ENCODE data around the gene FHL3. TPM values are rescaled to one million over a fixed set of nuclear protein-coding genes. Genes with fewer than 3 reads are reported as not detected.

Gene FHL3
- total RNA-seq, 8 experiments from 2014 or later: 2.8 to 17.7 (median 8.0) TPM

DNA sequence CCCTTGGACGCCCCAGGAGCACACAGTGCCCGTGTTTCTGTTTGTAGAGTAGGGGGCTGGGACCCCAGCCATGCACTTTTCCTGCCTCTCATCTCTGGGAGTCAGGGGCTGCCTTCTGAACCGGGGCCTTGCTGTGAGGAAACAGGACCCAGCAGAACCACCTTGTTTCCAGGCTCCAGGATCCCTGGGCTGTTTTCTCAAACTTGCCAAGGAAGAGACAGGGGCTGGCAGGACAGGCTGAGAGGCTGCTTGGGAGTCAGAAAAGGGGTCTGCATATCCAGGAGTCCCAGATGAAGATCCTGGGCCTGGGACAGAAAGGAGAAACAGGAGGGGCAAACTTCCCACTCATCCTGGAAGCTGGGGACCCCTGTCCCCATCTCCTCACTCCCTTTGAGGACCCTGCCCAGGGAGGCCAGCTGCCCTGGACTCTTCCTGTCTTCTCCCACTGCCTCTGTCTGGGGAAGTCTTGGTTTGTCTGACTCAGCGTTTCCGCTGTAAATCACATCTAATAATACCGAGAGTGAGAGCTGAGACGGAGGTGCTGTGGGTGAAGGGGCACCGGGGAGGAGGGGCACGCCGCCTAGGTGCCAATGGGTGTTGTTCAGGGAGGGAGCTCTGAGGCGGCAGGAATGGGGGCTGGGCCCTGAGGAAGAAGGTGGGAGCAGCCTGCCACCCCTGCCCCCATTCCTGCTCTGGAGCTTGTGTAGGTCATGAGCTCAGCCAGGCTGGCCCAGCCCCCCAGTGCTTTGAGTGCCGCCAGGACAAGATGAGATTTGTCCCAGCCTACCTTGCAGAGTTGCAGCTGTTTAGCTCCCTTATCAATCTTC lies 24.6 kb upstream of the FHL3 start:
- H3K27ac ChIP-seq: peak overlapping the region; percentile 45 to 50
- WGBS, 10 experiments: 0 to 40% (median 18%) methylated on average over 1 to 4 of the region's 12 CpGs; no CpG with 5 or more reads in 4 of the 10 experiments
- H3K4me1 ChIP-seq (replicated peaks in 1 of 2): peaks cover 44 to 53% of the 10 kb centered on the region in 2 donors
- ATAC-seq (replicated peaks in 6 of 8): peak in 7 of 8 experiments; percentile 28 to 80 (median 77)
- in situ Hi-C loops (cut with MboI; ENCODE audit: low pct_unique_long_range_greater_than_20kb in 2 of 9, low sequenced_read_pairs in 9 of 9, unreplicated experiment in 9 of 9): loop anchor here in 8 of 9 experiments (10.0 to 25.0 kb wide), 5 partner anchors 457 to 807 kb away; no protein-coding TSS in a partner anchor
- H3K4me3 ChIP-seq: no peak overlapping the region

DNA sequence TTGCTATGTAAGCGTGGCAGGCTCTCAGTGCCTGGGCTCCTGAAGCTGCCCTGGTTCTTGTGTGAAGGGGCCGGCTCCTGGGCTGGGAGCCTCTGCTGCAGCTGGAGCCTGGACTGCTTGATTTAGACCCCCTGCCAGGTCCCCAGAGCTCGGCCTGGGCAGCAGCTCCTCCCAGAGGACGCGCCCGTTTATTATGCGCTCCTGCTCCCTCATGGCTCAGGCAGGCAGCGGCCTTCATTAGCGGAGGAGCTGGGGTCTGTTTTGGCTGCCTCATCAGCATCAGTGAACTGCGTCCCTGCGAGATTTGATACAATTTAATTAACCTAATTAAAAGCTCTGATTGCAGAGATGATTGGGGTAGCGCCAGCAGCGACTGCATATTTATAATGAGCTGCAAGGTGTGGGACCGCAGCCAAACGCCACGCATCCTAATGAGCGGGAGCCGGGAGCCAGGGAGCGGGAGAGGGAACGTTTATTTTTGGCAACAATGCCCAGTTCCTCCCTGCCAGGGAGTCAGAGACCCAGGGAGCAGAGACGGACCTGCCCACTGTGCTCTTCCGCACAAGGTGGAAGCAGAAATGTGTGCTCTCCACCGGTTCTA lies 23.9 kb upstream of the FHL3 start:
- in situ Hi-C loops (cut with MboI; ENCODE audit: low pct_unique_long_range_greater_than_20kb in 2 of 9, low sequenced_read_pairs in 9 of 9, unreplicated experiment in 9 of 9): loop anchor here in 8 of 9 experiments (10.0 to 25.0 kb wide), 5 partner anchors 458 to 808 kb away; no protein-coding TSS in a partner anchor
- peak; percentile 58 to 80 (median 66) for ATAC-seq (replicated peaks in 6 of 8)
- peak overlapping the region; percentile 45 to 50 for H3K27ac ChIP-seq
- H3K4me3 ChIP-seq: no peak overlapping the region
- H3K4me1 ChIP-seq (replicated peaks in 1 of 2): peaks cover 36 to 46% of the 10 kb centered on the region in 2 donors
- 0 to 33% (median 19%) methylated on average over 2 to 21 of the region's 23 CpGs; no CpG with 5 or more reads in 2 of the 10 experiments for WGBS, 10 experiments

DNA sequence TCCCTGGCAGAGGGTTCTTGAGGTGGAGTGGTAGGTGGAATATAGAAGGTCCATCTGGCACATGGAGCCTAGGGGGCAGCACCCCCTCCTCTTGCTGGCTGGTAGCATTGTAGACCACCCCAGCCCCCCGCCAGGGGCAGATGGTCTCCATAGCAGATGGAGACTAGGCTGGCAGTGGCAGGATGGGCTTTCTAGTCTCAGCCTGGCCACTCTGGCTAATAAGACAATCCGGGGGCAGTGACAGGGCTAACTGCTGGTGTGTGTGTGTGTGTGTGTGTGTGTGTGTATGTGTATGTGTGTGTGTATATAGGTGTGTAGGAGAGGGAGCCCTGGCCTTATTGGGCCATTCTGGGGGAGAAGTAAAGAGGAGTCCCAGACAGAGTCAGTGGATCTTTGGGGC lies 23.4 kb upstream of the FHL3 start:
- Histone ChIP-seq H3K4me1 (replicated peaks in 1 of 2) (peaks cover 35 to 43% of the 10 kb centered on the region in 2 donors), H3K27ac (no peak overlapping the region), H3K4me3 (no peak overlapping the region)
- WGBS, 10 experiments: 20 to 100% (median 61%) methylated on average over 1 of the region's 2 CpGs; no CpG with 5 or more reads in 6 of the 10 experiments
- peak in 5 of 8 experiments; percentile 0 to 7 (median 4) for ATAC-seq (replicated peaks in 6 of 8)
- in situ Hi-C loops (cut with MboI; ENCODE audit: low pct_unique_long_range_greater_than_20kb in 2 of 9, low sequenced_read_pairs in 9 of 9, unreplicated experiment in 9 of 9): loop anchor here in 8 of 9 experiments (10.0 to 25.0 kb wide), 5 partner anchors 459 to 809 kb away; no protein-coding TSS in a partner anchor

DNA sequence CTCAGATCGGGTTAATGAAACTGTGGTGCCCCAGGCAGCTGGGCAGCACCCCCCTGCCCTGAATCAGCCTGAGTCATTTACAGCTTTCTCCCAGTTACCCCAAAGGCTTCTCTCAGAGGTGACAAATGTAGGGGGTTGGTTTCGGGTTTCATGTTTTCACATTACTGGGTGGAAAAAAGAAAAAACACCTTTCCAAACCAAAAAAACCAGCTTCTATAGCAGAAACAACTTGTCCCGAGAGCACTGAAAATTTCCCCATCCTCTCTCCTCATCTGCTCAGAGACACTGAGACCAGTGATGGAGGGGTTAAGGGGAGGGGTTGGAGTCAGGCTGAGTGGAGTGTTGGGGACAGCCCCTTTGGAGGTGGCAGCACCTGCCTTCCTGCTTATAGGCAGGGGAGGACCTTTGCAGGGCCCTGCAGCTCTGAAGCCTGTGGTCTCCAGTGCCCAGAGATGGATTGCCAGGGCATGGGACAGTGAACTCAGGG lies 22.8 kb upstream of the FHL3 start:
- WGBS, 10 experiments: 17 to 87% (median 70%) methylated on average over 1 to 3 of the region's 3 CpGs; no CpG with 5 or more reads in 5 of the 10 experiments
- no peak overlapping the region for H3K27ac ChIP-seq
- peak in 1 of 8 experiments; percentile 2 for ATAC-seq (replicated peaks in 6 of 8)
- peaks cover 35 to 43% of the 10 kb centered on the region in 2 donors for H3K4me1 ChIP-seq (replicated peaks in 1 of 2)
- H3K4me3 ChIP-seq: no peak overlapping the region
- in situ Hi-C loops (cut with MboI; ENCODE audit: low pct_unique_long_range_greater_than_20kb in 2 of 9, low sequenced_read_pairs in 9 of 9, unreplicated experiment in 9 of 9): loop anchor here in 8 of 9 experiments (10.0 to 25.0 kb wide), 5 partner anchors 459 to 809 kb away; no protein-coding TSS in a partner anchor

DNA sequence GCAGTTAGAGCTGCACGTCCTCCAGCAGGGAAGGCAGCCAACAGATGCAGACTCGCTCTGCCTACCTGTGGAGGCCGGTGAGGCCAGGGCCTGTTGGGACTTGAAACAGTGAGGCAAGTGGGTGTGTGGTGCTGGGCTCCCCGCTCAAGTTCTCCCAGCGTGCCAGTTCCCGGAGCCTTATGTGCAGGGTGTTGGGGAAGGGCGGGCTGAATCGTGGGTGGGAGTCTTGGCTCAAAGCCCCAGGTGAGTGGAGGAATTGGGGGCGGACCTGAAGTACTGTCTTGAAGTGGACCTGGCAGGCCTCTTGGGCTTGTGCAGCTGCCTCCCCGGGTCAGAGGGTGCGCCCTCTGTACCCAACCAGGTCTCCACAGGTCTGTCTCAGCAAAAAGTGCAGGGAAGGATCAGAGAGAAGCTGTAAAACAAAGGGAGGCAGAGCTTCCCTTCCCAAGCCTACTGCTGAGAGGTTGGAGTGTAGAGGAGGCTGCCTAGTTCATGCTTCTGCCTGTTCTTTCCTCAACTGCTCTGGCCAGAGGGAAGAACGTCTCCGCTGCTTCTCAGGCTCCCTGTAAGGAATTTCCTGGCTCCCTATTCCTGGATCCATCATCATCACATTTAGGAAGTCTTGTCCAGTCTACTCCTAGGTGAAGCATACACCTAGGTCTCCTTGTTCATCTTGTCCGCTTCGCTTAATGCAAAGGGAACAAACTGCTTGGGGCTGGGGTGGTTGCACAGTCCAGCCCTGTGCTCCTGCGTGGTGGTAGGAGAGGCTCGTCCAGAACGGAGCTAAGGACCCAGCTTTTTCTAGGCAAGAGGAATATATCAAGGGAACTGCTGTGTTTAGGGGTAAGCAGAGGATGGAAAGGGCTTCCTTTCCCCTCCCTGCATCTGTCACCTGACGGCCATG lies 22.1 kb upstream of the FHL3 start:
- in situ Hi-C loops (cut with MboI; ENCODE audit: low pct_unique_long_range_greater_than_20kb in 2 of 9, low sequenced_read_pairs in 9 of 9, unreplicated experiment in 9 of 9): loop anchor here in 8 of 9 experiments (10.0 to 25.0 kb wide), 5 partner anchors 460 to 810 kb away; no protein-coding TSS in a partner anchor

DNA sequence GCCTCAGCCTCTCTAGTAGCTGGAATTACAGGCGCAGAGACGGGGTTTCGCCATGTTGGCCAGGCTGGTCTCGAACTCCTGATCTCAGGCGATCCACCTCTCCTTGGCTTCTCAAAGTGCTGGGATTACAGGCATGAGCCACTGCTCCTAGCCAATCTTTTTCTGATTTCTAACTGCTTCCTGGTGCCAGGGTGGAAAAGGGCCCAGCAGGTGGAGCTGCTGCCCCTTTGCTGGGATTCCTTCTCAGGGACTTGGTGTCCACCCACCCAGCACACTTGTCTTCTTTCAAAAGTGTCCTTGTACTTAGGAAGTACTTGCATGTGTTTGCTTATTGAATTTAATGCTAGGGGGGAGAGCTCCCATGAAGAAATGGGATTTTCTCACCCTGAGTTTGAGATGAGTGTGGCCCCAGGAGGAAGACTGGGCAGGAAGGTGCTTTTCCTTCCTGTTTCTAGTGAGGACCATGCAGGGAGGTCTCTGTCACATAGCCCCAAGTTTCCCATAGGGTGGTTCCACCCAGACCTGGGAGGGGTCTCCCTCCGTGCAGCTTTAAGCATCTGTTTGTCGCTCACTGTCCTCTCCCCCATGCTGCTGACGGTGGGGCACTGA lies 21.4 kb upstream of the FHL3 start:
- Histone ChIP-seq H3K4me1 (replicated peaks in 1 of 2) (peaks cover 35 to 43% of the 10 kb centered on the region in 2 donors), H3K27ac (no peak overlapping the region), H3K4me3 (no peak overlapping the region)
- ATAC-seq (replicated peaks in 6 of 8): peak in 4 of 8 experiments; percentile 9 to 49 (median 10)
- in situ Hi-C loops (cut with MboI; ENCODE audit: low pct_unique_long_range_greater_than_20kb in 2 of 9, low sequenced_read_pairs in 9 of 9, unreplicated experiment in 9 of 9): loop anchor here in 8 of 9 experiments (10.0 to 25.0 kb wide), 5 partner anchors 461 to 811 kb away; no protein-coding TSS in a partner anchor
- WGBS, 10 experiments: 61 to 100% (median 70%) methylated on average over 1 to 6 of the region's 8 CpGs; no CpG with 5 or more reads in 3 of the 10 experiments

More for the DNA sequence above, 22.1 kb upstream of the FHL3 start:
- H3K27ac ChIP-seq: no peak overlapping the region
- H3K4me1 ChIP-seq (replicated peaks in 1 of 2): peaks cover 35 to 43% of the 10 kb centered on the region in 2 donors
- 29 to 100% (median 83%) methylated on average over 1 to 13 of the region's 19 CpGs; no CpG with 5 or more reads in 2 of the 10 experiments for WGBS, 10 experiments
- ATAC-seq (replicated peaks in 6 of 8): no peak
- no peak overlapping the region for H3K4me3 ChIP-seq

DNA sequence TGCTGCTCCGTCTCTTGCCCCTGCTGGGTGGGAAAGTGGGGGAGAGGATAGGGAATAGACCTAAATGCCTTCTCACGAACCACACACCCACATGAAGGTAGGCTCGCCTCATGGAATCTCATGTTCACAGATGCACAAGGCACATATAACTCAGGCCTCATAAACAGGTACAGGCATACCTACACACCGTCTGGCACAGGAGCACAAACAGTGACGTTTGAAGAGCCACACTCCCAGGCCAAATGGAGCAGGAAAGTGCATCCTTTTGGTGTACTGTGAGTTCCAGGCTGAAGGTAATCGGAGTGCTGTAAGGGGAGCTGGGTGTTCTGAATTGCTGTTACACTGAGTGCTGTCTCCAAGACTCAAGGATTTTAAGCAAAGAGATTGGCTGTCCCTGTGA lies 20.4 kb upstream of the FHL3 start:
- 90 to 100% (median 95%) methylated on average over 2 to 6 of the region's 6 CpGs; no CpG with 5 or more reads in 3 of the 10 experiments for WGBS, 10 experiments
- Histone ChIP-seq H3K27ac (no peak overlapping the region), H3K4me3 (no peak overlapping the region), H3K4me1 (replicated peaks in 1 of 2) (peaks cover 27 to 34% of the 10 kb centered on the region in 2 donors)
- in situ Hi-C loops (cut with MboI; ENCODE audit: low pct_unique_long_range_greater_than_20kb in 2 of 9, low sequenced_read_pairs in 9 of 9, unreplicated experiment in 9 of 9): loop anchor here in 8 of 9 experiments (10.0 to 25.0 kb wide), 5 partner anchors 462 to 812 kb away; no protein-coding TSS in a partner anchor
- ATAC-seq (replicated peaks in 6 of 8): no peak

DNA sequence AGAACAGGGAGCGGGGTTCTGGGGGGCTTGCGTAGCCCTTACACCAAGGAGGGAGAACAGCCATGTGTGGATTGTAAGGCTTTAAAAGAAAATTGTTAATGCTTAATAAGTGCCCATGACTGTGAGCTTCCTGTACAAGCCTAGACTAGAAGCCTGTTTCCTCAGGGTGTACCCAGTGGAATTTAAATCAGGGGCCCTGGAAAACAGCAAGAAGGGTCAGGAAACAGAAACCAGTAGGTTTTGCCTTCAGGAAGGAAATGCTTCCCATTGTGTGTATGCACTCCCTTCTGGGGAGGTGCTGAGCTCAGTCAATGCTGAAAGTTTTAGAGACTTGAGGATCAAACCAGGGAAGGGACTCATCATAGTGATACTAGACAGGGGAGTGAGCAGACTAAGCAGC lies 19.9 kb upstream of the FHL3 start:
- ATAC-seq (replicated peaks in 6 of 8): no peak
- Histone ChIP-seq H3K4me1 (replicated peaks in 1 of 2) (peaks cover 23 to 30% of the 10 kb centered on the region in 2 donors), H3K27ac (no peak overlapping the region), H3K4me3 (no peak overlapping the region)
- in situ Hi-C loops (cut with MboI; ENCODE audit: low pct_unique_long_range_greater_than_20kb in 2 of 9, low sequenced_read_pairs in 9 of 9, unreplicated experiment in 9 of 9): loop anchor here in 8 of 9 experiments (10.0 to 25.0 kb wide), 5 partner anchors 462 to 812 kb away; no protein-coding TSS in a partner anchor
- WGBS, 10 experiments: 87 to 100% (median 93%) methylated on average over 2 of the region's 2 CpGs; no CpG with 5 or more reads in 5 of the 10 experiments

DNA sequence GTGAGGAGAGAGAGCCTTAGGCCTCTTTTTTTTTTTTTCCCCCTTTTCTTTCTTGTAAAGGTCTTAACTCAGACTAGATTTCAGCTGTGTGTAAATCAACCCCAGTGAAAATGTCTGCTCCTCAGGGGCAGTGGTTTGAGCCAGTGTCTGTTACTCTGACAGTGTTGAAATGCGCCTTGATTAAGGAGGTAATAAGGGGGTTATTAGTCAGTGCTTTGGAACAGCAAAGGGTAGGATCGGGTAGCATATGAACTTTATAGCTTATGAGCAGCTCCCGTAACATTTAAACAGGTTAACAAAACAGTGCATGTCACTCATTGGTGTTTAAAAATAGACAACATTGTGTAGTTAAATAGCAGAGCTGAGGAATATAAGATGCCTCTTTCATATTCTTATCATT lies 17.5 kb upstream of the FHL3 start:
- ATAC-seq (replicated peaks in 6 of 8): no peak
- in situ Hi-C loops (cut with MboI; ENCODE audit: low pct_unique_long_range_greater_than_20kb in 2 of 9, low sequenced_read_pairs in 9 of 9, unreplicated experiment in 9 of 9): loop anchor here in 3 of 9 experiments (5.0 to 10.0 kb wide), 2 partner anchors 804 to 812 kb away; no protein-coding TSS in a partner anchor
- Histone ChIP-seq H3K27ac (no peak overlapping the region), H3K4me1 (replicated peaks in 1 of 2) (peaks cover 0 to 6% of the 10 kb centered on the region in 2 donors), H3K4me3 (no peak overlapping the region)
- 80 to 100% (median 93%) methylated on average over 1 to 3 of the region's 3 CpGs; no CpG with 5 or more reads in 1 of the 10 experiments for WGBS, 10 experiments

DNA sequence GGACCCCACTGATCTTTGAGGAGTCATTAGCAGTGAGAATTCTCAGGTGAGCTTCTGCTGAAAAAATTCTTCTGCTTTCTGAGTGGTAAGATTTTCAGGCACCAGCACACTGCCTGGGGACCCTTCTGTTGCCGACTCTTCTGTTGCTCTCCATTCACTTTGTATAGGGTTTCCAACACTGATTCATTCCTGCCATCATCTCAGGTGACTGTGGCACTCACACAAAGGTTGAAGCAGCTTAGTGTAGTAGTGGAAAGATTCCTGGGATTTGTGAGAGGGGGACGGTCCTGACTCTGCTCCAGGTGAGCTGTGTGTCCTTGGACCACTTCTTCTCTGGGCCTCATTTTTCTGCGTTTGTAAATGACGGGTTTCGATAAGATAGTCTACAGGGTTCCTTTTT lies 16.7 kb upstream of the FHL3 start:
- H3K4me1 ChIP-seq (replicated peaks in 1 of 2): peaks cover 0 to 3% of the 10 kb centered on the region in 2 donors
- H3K4me3 ChIP-seq: no peak overlapping the region
- ATAC-seq (replicated peaks in 6 of 8): no peak
- 80 to 100% (median 93%) methylated on average over 1 to 5 of the region's 5 CpGs; no CpG with 5 or more reads in 2 of the 10 experiments for WGBS, 10 experiments
- H3K27ac ChIP-seq: no peak overlapping the region
- in situ Hi-C loops (cut with MboI; ENCODE audit: low pct_unique_long_range_greater_than_20kb in 2 of 9, low sequenced_read_pairs in 9 of 9, unreplicated experiment in 9 of 9): loop anchor here in 3 of 9 experiments (5.0 to 10.0 kb wide), 2 partner anchors 805 to 813 kb away; no protein-coding TSS in a partner anchor

DNA sequence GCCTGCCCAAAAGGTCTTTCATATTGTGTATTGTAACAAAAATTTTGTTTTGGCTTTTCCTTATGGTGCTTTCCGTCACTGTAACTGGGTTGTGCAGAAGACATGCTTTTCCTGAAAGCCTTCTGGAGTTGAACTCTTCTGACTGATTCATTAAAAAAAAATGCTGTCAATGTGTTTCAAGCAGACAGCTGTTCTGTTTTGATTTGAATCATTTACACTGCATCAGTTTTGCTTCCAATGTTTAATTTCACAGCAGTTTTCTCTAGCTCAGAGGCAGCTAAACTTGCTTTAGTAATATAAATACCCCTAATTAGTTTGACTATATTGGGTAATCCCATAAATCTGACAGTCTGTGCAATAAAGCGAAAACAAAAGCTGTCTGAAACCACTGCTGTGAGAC lies 15.1 kb upstream of the FHL3 start:
- in situ Hi-C loops (cut with MboI; ENCODE audit: low pct_unique_long_range_greater_than_20kb in 2 of 9, low sequenced_read_pairs in 9 of 9, unreplicated experiment in 9 of 9): loop anchor here in 3 of 9 experiments (5.0 to 10.0 kb wide), 2 partner anchors 807 to 814 kb away; no protein-coding TSS in a partner anchor
- Histone ChIP-seq H3K4me3 (no peak overlapping the region), H3K27ac (no peak overlapping the region), H3K4me1 (replicated peaks in 1 of 2) (no peaks in the 10 kb centered on the region)
- ATAC-seq (replicated peaks in 6 of 8): no peak
- 60 to 100% (median 95%) methylated on average over 1 to 2 of the region's 2 CpGs; no CpG with 5 or more reads in 1 of the 10 experiments for WGBS, 10 experiments
